ENCODE data around the gene MUC5B.

The MUC5B gene

DNA sequence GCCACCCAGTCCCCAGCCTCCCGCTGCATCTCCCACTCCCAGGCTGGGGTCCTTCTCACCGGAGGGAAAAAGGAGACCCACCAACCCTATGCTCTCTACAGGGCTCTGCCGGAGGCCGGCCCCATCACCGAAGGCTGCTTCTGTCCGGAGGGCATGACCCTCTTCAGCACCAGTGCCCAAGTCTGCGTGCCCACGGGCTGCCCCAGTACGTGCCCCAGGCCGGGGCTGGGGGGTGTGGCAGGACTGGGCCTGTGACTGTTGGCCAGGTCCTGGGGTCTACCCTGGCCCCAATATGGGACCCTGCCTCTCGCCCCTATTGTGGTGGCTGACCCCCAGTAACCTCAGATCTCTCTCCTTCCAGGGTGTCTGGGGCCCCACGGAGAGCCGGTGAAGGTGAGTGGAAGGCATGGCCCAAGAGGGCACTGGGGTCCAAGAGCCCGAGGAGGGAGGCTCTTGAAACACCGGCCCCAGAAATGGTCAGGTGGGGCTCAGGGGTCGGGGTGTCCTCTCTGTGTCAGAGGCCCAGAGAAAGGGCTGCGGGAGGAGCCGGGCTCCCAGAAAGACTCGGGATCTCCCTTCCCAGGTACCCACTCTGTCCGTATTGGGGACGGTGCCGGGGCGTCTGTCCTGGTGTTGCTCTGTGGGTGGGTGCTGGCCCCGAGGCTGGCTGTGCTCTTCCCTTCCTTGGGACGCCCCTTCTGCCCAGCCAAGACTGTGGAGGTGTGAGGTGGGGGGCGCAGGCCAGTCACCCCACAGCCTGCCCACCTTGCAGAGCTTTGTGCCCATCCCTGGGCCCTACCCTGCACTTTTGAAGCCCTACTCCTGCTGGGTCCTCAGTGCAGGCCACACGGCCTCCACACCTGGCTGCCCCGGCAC is 26.1 kb upstream of the MUC5B start:
- TF ChIP-seq FOXP2 (optimal IDR thresholded peaks at IDR 0.05; ENCODE audit: borderline replicate concordance, extremely low read depth, extremely low read length, insufficient read depth) (no peak), SIN3A (IDR thresholded peaks at IDR 0.05; ENCODE audit: borderline replicate concordance, insufficient read depth, low read length) (no peak), POLR2AphosphoS5 (IDR thresholded peaks at IDR 0.05; ENCODE audit: low read depth, low read length) (no peak), TAF1 (IDR thresholded peaks at IDR 0.05; ENCODE audit: borderline replicate concordance, insufficient read depth, low read length) (no peak)
- TF ChIP-seq, protein P1, sequence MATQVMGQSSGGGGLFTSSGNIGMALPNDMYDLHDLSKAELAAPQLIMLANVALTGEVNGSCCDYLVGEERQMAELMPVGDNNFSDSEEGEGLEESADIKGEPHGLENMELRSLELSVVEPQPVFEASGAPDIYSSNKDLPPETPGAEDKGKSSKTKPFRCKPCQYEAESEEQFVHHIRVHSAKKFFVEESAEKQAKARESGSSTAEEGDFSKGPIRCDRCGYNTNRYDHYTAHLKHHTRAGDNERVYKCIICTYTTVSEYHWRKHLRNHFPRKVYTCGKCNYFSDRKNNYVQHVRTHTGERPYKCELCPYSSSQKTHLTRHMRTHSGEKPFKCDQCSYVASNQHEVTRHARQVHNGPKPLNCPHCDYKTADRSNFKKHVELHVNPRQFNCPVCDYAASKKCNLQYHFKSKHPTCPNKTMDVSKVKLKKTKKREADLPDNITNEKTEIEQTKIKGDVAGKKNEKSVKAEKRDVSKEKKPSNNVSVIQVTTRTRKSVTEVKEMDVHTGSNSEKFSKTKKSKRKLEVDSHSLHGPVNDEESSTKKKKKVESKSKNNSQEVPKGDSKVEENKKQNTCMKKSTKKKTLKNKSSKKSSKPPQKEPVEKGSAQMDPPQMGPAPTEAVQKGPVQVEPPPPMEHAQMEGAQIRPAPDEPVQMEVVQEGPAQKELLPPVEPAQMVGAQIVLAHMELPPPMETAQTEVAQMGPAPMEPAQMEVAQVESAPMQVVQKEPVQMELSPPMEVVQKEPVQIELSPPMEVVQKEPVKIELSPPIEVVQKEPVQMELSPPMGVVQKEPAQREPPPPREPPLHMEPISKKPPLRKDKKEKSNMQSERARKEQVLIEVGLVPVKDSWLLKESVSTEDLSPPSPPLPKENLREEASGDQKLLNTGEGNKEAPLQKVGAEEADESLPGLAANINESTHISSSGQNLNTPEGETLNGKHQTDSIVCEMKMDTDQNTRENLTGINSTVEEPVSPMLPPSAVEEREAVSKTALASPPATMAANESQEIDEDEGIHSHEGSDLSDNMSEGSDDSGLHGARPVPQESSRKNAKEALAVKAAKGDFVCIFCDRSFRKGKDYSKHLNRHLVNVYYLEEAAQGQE (IDR thresholded peaks at IDR 0.05; ENCODE audit: insufficient read depth in 1 of 2, low read depth in 2 of 2, low read length in 2 of 2) = no peak

DNA sequence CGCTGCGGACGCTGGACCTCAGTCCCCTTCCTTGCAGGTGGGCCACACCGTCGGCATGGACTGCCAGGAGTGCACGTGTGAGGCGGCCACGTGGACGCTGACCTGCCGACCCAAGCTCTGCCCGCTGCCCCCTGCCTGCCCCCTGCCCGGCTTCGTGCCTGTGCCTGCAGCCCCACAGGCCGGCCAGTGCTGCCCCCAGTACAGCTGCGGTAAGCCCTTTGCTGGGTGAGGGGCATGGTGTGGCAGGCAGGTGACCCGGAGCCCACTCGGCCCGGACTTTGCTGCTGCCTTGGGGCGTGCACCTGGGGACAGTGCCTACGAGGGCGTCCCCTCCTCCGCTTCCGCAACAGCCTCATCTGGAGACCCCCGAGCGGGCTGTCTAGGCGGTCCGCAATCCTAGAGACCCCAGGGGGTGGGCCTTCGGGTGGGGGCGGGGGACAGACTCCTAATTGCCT is 25.4 kb upstream of the MUC5B start:
- TF ChIP-seq SIN3A (IDR thresholded peaks at IDR 0.05; ENCODE audit: borderline replicate concordance, insufficient read depth, low read length) (no peak), FOXP2 (optimal IDR thresholded peaks at IDR 0.05; ENCODE audit: borderline replicate concordance, extremely low read depth, extremely low read length, insufficient read depth) (no peak), TAF1 (IDR thresholded peaks at IDR 0.05; ENCODE audit: borderline replicate concordance, insufficient read depth, low read length) (no peak), POLR2AphosphoS5 (IDR thresholded peaks at IDR 0.05; ENCODE audit: low read depth, low read length) (no peak)
- TF ChIP-seq, protein P1 (IDR thresholded peaks at IDR 0.05; ENCODE audit: insufficient read depth in 1 of 2, low read depth in 2 of 2, low read length in 2 of 2) = no peak

DNA sequence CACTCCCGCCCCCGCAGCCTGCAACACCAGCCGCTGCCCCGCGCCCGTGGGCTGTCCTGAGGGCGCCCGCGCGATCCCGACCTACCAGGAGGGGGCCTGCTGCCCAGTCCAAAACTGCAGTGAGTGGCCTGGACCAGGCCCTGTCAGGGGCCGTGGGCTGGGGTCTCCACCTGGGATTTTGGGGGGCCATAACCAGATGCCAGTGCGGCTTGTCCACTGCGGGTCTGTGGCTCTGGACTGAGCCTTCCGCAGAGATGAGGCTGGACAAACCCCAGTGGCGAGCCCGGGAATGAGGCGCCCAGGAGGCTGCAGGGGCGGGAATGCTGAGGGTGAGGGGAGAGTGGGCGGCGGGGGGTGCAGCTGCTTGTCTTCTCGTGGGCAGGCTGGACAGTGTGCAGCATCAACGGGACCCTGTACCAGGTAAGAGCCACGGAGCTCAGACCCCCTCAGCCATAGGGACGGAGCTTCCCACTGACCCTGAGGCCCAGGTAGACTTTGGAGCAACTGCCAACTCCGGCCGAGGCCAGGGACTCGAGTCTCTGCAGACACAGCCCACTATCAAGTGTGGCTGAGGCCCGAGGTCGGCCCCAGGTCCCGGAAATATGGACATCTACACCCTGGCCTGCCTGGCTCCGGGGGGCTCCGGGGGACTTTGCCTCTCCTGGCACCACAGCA is 24.8 kb upstream of the MUC5B start:
- TF ChIP-seq TAF1 (IDR thresholded peaks at IDR 0.05; ENCODE audit: borderline replicate concordance, insufficient read depth, low read length) (no peak), SIN3A (IDR thresholded peaks at IDR 0.05; ENCODE audit: borderline replicate concordance, insufficient read depth, low read length) (no peak)

DNA sequence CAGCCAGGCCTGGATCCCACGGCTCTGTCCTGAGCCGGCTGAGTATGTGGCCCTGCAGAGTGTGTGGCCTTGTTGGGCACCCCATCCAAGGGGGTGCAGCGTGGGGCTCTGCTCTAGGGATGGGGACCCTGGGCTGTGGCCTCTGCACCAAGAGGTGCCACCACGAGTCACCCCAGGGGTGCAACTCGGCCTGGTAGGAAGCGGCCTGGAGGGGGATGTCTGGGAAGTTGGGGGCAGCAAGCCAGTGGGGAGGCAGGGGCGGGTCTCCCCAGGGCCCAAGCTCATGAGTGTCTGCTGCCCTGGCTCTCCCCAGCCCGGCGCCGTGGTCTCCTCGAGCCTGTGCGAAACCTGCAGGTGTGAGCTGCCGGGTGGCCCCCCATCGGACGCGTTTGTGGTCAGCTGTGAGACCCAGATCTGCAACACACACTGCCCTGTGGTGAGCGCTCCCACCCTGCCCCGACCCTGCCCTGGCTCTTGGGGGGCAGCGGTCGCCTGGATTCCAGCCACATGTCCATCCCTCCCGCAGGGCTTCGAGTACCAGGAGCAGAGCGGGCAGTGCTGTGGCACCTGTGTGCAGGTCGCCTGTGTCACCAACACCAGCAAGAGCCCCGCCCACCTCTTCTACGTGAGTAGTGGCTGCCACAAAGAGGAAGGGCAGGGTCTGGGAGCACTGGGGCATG is 24.2 kb upstream of the MUC5B start:
- TF ChIP-seq, protein P1 (IDR thresholded peaks at IDR 0.05; ENCODE audit: insufficient read depth in 1 of 2, low read depth in 2 of 2, low read length in 2 of 2) = no peak
- TF ChIP-seq POLR2AphosphoS5 (IDR thresholded peaks at IDR 0.05; ENCODE audit: low read depth, low read length) = no peak
- no peak for TF ChIP-seq TAF1 (IDR thresholded peaks at IDR 0.05; ENCODE audit: borderline replicate concordance, insufficient read depth, low read length)
- no peak for TF ChIP-seq SIN3A (IDR thresholded peaks at IDR 0.05; ENCODE audit: borderline replicate concordance, insufficient read depth, low read length)
- TF ChIP-seq FOXP2 (optimal IDR thresholded peaks at IDR 0.05; ENCODE audit: borderline replicate concordance, extremely low read depth, extremely low read length, insufficient read depth) = no peak

DNA sequence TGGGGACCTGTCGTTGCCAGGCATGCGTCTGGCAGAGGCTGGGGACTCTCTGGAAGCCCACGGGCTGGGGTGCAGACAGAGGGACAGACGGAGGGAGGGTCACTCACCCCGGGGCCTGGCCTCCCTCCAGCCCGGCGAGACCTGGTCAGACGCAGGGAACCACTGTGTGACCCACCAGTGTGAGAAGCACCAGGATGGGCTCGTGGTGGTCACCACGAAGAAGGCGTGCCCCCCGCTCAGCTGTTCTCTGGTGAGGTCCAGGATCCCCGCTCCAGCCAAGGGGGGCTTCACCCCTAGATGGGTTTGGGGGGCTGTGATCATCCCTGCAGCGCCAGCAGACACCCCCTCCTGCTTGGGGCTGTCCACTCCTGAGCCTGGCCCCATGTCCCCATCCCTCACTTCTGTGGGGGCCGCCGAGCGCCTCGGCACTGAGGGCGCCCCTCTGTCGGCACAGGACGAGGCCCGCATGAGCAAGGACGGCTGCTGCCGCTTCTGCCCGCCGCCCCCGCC is 23.6 kb upstream of the MUC5B start:
- TF ChIP-seq FOXP2 (optimal IDR thresholded peaks at IDR 0.05; ENCODE audit: borderline replicate concordance, extremely low read depth, extremely low read length, insufficient read depth) (no peak), POLR2AphosphoS5 (IDR thresholded peaks at IDR 0.05; ENCODE audit: low read depth, low read length) (no peak), TAF1 (IDR thresholded peaks at IDR 0.05; ENCODE audit: borderline replicate concordance, insufficient read depth, low read length) (no peak), SIN3A (IDR thresholded peaks at IDR 0.05; ENCODE audit: borderline replicate concordance, insufficient read depth, low read length) (no peak)
- TF ChIP-seq, protein P1 (IDR thresholded peaks at IDR 0.05; ENCODE audit: insufficient read depth in 1 of 2, low read depth in 2 of 2, low read length in 2 of 2) = no peak
